ENCODE data around the gene CDK11B. TPM values are rescaled to one million over a fixed set of nuclear protein-coding genes. Genes with fewer than 3 reads are reported as not detected.
A peak's percentile ranks its signal among the peaks of the same experiment; 100 is the strongest.

Gene CDK11B
- total RNA-seq, 1 donor from 2014 or later = 26.5 TPM

DNA sequence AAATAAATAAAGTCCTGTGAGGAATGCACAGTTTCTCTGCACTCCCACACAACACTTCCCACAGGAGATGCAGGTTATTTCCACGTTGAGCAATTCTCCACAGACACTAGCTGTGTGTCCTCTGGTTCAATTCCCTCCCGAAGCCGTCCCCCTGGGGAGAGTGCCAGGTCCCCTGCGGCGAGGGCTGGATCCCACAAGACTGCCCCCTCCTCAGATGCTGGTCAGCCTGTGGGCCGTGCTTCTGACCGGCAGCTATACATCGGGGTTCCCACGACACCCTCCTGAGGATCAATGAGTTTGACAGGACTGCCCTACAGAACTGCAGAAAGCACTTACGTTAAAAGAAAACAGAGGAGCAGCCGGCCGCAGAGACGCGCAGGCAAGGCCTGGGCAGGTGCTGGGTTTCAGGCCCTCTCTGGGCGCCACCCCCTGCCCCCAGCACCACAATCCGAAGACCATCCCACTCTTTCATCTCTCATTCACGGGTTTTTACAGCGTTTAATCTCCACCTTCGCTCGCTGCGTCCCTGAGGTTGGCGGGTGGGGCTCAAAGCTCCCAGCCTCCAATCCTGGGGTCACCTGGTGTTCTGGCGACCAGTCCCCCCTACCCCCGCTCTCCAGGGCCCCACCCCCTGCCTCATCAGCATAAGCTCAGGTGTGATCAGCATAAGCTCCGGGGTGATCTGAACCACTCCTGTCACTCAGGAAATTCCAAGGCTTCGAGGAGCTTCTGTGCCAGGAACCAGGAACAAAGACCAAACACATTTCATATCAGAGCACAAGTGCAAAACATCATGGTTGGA lies 24.5 kb upstream of the CDK11B start:
- Mint-ChIP-seq H3K4me3 (no peak overlapping the region), H3K27ac (peak overlapping the region; percentile 66), H3K9me3 (no peaks in the 10 kb centered on the region), H3K4me1 (ENCODE audit: unreplicated experiment) (peaks cover 12% of the 10 kb centered on the region), H3K27me3 (no peaks in the 10 kb centered on the region), H3K36me3 (peaks cover 8% of the 10 kb centered on the region)
- TF ChIP-seq, protein P1, sequence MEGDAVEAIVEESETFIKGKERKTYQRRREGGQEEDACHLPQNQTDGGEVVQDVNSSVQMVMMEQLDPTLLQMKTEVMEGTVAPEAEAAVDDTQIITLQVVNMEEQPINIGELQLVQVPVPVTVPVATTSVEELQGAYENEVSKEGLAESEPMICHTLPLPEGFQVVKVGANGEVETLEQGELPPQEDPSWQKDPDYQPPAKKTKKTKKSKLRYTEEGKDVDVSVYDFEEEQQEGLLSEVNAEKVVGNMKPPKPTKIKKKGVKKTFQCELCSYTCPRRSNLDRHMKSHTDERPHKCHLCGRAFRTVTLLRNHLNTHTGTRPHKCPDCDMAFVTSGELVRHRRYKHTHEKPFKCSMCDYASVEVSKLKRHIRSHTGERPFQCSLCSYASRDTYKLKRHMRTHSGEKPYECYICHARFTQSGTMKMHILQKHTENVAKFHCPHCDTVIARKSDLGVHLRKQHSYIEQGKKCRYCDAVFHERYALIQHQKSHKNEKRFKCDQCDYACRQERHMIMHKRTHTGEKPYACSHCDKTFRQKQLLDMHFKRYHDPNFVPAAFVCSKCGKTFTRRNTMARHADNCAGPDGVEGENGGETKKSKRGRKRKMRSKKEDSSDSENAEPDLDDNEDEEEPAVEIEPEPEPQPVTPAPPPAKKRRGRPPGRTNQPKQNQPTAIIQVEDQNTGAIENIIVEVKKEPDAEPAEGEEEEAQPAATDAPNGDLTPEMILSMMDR (conservative IDR thresholded peaks at IDR 0.05) = no peak
- no peak for DNase-seq (ENCODE audit: extremely low spot score, unreplicated experiment)

GRCh38 chr1:1680912-1681273 lies 22.1 kb upstream of the CDK11B start:
- TF ChIP-seq, protein P1 (conservative IDR thresholded peaks at IDR 0.05) = no peak
- DNase-seq (ENCODE audit: extremely low spot score, unreplicated experiment) = no peak
- Mint-ChIP-seq H3K27ac (peak overlapping the region; percentile 58), H3K4me3 (no peak overlapping the region), H3K9me3 (no peaks in the 10 kb centered on the region), H3K27me3 (no peaks in the 10 kb centered on the region), H3K4me1 (ENCODE audit: unreplicated experiment) (peaks cover 7% of the 10 kb centered on the region), H3K36me3 (peaks cover 3% of the 10 kb centered on the region)

DNA sequence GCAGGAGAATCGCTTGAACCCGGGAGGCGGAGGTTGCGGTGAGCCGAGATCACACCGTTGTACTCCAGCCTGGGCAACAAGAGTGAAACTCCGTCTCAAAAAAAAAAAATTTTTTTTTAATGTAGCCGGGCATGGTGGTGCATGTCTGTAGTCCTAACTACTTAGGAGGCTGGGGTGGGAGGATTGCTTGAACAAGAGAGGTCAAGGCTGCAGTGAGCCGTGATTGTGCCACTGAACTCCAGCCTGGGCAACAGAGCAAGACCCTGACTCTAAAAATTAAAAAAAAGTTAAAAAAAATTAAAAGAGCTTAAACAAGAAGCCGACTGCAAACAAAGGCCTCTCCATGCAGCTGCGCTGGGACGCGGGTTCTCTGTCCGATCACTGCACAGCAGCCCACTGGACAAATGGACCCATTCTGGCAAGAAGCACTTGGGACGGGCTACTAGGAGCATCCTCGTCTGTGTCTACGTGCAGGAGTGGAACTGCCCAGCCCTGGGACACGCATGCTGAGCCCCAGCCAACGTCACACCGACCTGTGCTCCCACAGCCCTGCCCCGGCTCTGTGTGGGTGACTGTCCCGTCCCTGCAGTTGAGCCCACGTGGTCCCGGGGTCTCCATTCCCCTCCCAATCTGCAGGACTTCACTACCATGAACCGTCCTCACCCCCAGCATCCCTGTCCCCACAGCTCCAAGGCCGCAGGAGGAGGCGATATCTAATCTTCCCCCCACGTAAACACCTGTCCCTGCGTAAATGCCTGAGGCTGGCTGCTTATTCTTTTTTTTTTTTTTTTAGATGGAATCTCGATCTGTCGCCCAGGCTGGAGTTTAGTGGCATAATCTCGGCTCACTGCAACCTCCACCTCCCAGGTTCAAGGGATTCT lies 21.5 kb upstream of the CDK11B start:
- Mint-ChIP-seq H3K4me1 (ENCODE audit: unreplicated experiment) (peaks cover 7% of the 10 kb centered on the region), H3K4me3 (no peak overlapping the region), H3K9me3 (no peaks in the 10 kb centered on the region), H3K27ac (no peak overlapping the region), H3K36me3 (peaks cover 1% of the 10 kb centered on the region), H3K27me3 (no peaks in the 10 kb centered on the region)
- no peak for DNase-seq (ENCODE audit: extremely low spot score, unreplicated experiment)
- TF ChIP-seq, protein P1 (conservative IDR thresholded peaks at IDR 0.05) = no peak

GRCh38 chr1:1678581-1679380 lies 20.0 kb upstream of the CDK11B start:
- TF ChIP-seq, protein P1 (conservative IDR thresholded peaks at IDR 0.05) = no peak
- Mint-ChIP-seq H3K4me3 (no peak overlapping the region), H3K4me1 (ENCODE audit: unreplicated experiment) (peaks cover 7% of the 10 kb centered on the region), H3K36me3 (no peaks in the 10 kb centered on the region), H3K9me3 (no peaks in the 10 kb centered on the region), H3K27me3 (no peaks in the 10 kb centered on the region), H3K27ac (peak overlapping the region; percentile 71)
- no peak for DNase-seq (ENCODE audit: extremely low spot score, unreplicated experiment)
